ENCODE results near the gene MON1B.
"Not testable (repeated sequence)": the region's sequence is repeated elsewhere in the genome, so short reads cannot be mapped to it uniquely, and the experiment has no call there.

DNA sequence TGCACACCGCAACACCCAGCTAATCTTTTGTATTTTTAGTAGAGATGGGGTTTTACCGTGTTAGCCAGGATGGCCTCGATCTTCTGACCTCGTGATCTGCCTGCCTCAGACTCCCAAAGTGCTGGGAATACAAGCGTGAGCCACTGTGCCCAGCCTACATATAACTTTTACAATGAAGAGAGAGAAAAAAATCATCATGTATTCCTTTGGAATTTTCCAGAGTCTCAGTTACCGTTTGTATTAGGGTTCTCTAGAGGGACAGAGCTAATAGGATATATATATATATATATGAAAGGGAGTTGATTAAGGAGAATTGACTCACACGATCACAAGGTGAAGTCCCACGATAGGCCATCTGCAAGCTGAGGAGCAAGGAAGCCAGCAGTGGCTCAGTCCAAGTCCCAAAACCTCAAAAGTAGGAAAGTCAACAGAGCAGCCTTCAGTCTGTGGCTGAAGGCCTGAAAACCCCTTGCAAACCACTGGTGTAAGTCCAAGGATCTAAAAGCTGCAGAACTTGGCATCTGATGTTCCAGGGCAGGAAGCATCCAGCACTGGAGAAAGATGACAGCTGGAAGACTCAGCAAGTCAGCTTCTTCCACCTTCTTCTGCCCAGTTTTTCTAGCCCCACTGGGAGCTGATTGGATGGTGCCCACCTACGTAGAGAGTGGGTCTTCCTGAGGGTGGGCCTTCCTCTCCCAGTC, 25.3 kb upstream of the MON1B start:
- TF ChIP-seq POLR2A (IDR thresholded peaks at IDR 0.05): not testable (repeated sequence)
- TF ChIP-seq, protein P1, sequence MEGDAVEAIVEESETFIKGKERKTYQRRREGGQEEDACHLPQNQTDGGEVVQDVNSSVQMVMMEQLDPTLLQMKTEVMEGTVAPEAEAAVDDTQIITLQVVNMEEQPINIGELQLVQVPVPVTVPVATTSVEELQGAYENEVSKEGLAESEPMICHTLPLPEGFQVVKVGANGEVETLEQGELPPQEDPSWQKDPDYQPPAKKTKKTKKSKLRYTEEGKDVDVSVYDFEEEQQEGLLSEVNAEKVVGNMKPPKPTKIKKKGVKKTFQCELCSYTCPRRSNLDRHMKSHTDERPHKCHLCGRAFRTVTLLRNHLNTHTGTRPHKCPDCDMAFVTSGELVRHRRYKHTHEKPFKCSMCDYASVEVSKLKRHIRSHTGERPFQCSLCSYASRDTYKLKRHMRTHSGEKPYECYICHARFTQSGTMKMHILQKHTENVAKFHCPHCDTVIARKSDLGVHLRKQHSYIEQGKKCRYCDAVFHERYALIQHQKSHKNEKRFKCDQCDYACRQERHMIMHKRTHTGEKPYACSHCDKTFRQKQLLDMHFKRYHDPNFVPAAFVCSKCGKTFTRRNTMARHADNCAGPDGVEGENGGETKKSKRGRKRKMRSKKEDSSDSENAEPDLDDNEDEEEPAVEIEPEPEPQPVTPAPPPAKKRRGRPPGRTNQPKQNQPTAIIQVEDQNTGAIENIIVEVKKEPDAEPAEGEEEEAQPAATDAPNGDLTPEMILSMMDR (IDR thresholded peaks at IDR 0.05): not testable (repeated sequence)
